ENCODE results near the gene NPAS3. TPM values are rescaled to one million over a fixed set of nuclear protein-coding genes. Genes with fewer than 3 reads are reported as not detected.

Gene NPAS3
- total and polyA plus RNA-seq, 7 donors = 0.04 to 1.5 (median 0.39) TPM

DNA sequence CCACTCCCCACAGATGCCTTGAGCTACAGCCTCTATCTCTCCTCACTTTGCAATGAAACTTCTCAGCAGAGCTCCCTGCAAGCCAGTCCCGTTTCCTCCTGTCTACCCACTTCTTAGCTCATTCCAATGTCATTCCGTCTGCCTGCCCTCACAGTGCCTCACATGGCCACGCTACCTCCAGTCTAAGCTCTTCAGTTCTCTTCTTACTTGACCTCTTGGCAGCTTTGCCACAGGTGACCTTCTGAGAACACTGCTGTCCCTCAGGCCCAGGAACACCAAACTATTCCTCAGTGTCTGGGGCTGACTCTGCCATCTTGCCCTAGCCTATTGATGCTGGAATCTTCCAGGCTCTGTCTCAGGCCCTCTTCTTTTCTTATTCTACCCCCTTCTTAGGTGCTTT, 902.1 kb downstream of the NPAS3 start:
- Histone ChIP-seq H3K27ac (no peak overlapping the region), H3K4me3 (no peak overlapping the region), H3K9me3 (no peaks in the 10 kb centered on the region), H3K4me1 (peaks cover 9% of the 10 kb centered on the region), H3K36me3 (ENCODE audit: insufficient read depth in 1 of 2, low read depth in 1 of 2) (no peaks in the 10 kb centered on the region), H3K27me3 (ENCODE audit: insufficient read depth in 3 of 3, low read length in 2 of 3) (no peaks in the 10 kb centered on the region)
- ATAC-seq = no peak
- intact Hi-C loops (cut with DNase I) = loop anchor here (2.0 to 10.0 kb wide), 3 partner anchors 254 to 462 kb away; no protein-coding TSS in a partner anchor
- 76 to 95% (median 94%) methylated on average over 3 of the region's 3 CpGs for WGBS, 3 donors
- TF ChIP-seq, protein P1, sequence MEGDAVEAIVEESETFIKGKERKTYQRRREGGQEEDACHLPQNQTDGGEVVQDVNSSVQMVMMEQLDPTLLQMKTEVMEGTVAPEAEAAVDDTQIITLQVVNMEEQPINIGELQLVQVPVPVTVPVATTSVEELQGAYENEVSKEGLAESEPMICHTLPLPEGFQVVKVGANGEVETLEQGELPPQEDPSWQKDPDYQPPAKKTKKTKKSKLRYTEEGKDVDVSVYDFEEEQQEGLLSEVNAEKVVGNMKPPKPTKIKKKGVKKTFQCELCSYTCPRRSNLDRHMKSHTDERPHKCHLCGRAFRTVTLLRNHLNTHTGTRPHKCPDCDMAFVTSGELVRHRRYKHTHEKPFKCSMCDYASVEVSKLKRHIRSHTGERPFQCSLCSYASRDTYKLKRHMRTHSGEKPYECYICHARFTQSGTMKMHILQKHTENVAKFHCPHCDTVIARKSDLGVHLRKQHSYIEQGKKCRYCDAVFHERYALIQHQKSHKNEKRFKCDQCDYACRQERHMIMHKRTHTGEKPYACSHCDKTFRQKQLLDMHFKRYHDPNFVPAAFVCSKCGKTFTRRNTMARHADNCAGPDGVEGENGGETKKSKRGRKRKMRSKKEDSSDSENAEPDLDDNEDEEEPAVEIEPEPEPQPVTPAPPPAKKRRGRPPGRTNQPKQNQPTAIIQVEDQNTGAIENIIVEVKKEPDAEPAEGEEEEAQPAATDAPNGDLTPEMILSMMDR (IDR thresholded peaks at IDR 0.05) = no peak
- no peak for DNase-seq

DNA sequence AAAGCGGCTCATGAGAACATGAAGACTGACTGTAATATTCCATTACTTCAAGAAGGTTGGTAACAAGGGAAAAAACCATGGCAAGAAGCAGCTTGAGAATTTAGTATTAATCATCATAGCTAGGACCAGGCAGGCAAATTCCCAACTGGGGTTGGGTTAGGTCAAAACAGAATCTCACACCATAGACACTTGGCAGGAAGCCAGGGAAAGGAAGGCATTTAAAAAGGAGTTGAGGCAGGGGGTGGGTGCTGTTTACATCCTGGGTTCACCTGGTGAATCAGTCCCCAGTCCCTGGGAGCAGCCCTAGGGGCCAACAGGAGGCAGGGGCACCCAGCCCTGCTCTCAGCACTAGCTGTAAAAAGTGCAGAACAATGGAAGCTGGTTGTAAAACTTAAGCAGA, 903.6 kb downstream of the NPAS3 start:
- Histone ChIP-seq H3K4me1 (peaks cover 9% of the 10 kb centered on the region), H3K9me3 (no peaks in the 10 kb centered on the region), H3K27ac (no peak overlapping the region), H3K27me3 (ENCODE audit: insufficient read depth in 3 of 3, low read length in 2 of 3) (no peaks in the 10 kb centered on the region), H3K4me3 (no peak overlapping the region), H3K36me3 (ENCODE audit: insufficient read depth in 1 of 2, low read depth in 1 of 2) (no peaks in the 10 kb centered on the region)
- intact Hi-C loops (cut with DNase I) = loop anchor here in 1 of 2 donors (2.0 to 10.0 kb wide), 3 partner anchors 253 to 460 kb away; no protein-coding TSS in a partner anchor
- WGBS, 3 donors = 94 to 100% (median 97%) methylated on average over 1 of the region's 1 CpG
- no peak for ATAC-seq
- TF ChIP-seq, protein P1 (IDR thresholded peaks at IDR 0.05) = no peak
- DNase-seq = no peak

DNA sequence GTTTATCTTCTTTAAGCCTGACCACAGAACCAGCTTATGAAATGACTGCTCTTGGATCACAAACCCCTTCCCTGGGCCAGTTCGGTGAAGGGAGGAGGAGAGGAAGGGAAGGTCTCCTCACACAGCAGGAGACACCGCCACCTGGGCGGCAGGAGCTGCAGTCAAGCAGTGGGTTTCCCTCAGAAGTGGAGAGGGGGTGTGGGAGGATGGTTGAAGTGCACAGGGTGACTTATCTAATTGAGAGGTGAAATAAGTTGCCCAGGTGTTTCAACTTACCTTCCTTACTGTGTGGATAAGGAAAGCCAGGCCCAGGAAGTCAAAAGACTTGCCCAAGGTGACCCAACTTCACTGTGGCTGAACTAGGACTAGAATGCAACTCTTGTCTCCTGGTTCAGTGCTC, 905.4 kb downstream of the NPAS3 start:
- peaks cover 9% of the 10 kb centered on the region for H3K4me1 ChIP-seq
- intact Hi-C loops (cut with DNase I) = loop anchor here in 1 of 2 donors (5.0 to 10.0 kb wide), 2 partner anchors 251 to 458 kb away; no protein-coding TSS in a partner anchor
- no peak for ATAC-seq

DNA sequence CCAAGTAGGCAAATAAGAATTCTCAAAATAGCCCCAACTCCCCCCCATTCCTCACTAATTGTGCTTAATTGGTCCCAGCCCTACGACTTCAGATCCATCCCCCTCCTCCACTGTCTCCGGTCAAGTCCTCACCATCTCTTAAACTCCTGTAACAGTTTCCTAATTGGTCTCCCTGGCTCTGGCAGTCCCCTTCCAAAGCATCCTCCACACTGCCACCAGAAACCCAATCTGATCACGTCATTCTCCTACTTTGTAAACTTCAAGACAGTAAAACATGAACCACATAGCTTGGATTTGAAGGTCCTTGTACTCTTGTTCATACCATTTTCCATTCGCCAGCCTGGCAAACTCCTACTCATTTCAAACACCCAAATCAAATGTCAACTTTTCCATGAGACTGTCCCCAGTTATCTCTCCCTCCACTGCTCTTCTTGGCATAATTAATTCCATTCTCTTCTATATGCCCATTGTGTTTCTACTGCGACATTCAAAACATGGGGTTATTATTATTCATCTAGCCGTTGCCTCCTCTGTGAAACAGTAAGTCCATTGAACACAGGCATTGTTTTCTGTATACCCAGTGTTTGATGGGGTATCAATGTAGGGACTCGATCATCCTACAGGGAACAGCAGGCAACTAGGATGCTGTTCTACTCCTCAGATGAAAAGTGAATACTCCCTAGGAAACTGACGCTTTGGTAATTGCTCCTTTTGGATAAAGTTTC, 907.6 kb downstream of the NPAS3 start:
- DNase-seq (no peak), ATAC-seq (no peak)
- Histone ChIP-seq H3K36me3 (ENCODE audit: insufficient read depth in 1 of 2, low read depth in 1 of 2) (no peaks in the 10 kb centered on the region), H3K27me3 (ENCODE audit: insufficient read depth in 3 of 3, low read length in 2 of 3) (no peaks in the 10 kb centered on the region), H3K4me3 (no peak overlapping the region), H3K27ac (no peak overlapping the region), H3K9me3 (no peaks in the 10 kb centered on the region), H3K4me1 (no peaks in the 10 kb centered on the region)
- WGBS, 3 donors = 92 to 97% (median 92%) methylated on average over 8 of the region's 8 CpGs
- intact Hi-C loops (cut with DNase I) = loop anchor here in 1 of 2 donors (10.0 kb wide), 1 partner anchor 249 kb away; no protein-coding TSS in a partner anchor
- TF ChIP-seq, protein P1 (IDR thresholded peaks at IDR 0.05) = no peak

More for the DNA sequence above, 905.4 kb downstream of the NPAS3 start:
- Histone ChIP-seq H3K9me3 (no peaks in the 10 kb centered on the region), H3K36me3 (ENCODE audit: insufficient read depth in 1 of 2, low read depth in 1 of 2) (no peaks in the 10 kb centered on the region), H3K4me3 (no peak overlapping the region), H3K27ac (no peak overlapping the region), H3K27me3 (ENCODE audit: insufficient read depth in 3 of 3, low read length in 2 of 3) (no peaks in the 10 kb centered on the region)
- no peak for DNase-seq
- TF ChIP-seq, protein P1 (IDR thresholded peaks at IDR 0.05) = no peak
- WGBS, 3 donors = 83 to 91% (median 88%) methylated on average over 3 of the region's 3 CpGs

Data from psoas muscle (tissue), 8 donors.